ELR (cell line): ENCODE results near the gene GRIP2.

Source experiments
- DNase-seq: peaks from one replicate; pipeline ENCODE4 v3.0.0-alpha.2; 2015; ENCODE audit warnings: low read depth

Gene GRIP2

DNA sequence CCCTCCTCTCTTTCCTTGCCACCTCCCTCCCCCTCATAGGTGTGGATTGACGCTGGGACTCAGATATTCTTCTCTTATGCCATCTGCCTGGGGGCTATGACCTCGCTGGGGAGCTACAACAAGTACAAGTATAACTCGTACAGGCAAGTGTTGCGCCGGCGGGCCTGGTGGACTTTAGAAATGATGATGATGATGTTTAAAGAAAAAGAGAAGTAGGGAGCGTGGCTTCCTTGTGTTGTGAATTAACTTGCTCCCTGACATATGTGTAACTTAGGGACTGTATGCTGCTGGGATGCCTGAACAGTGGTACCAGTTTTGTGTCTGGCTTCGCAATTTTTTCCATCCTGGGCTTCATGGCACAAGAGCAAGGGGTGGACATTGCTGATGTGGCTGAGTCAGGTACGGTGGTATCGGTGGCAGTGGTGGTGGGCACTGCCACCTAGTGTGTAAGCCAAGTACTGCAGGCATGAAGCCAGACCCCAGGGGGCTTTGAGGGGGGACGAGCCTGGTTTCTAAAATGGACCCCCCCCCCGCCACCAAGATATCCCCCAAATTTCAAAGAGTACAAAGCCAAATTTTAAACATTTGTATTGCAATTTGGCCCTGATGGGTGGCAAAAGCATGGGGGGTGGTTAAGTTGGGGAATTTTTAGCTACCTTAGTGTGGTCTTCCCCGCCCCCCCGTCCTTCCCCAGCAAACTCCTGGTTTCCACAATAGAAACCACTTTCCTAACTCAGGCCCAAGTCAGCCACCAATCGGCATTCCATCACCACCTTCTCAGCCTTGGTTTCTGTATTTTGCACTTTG, 72.1 kb downstream of the GRIP2 start:
- DNase-seq, result peak; percentile 47

DNA sequence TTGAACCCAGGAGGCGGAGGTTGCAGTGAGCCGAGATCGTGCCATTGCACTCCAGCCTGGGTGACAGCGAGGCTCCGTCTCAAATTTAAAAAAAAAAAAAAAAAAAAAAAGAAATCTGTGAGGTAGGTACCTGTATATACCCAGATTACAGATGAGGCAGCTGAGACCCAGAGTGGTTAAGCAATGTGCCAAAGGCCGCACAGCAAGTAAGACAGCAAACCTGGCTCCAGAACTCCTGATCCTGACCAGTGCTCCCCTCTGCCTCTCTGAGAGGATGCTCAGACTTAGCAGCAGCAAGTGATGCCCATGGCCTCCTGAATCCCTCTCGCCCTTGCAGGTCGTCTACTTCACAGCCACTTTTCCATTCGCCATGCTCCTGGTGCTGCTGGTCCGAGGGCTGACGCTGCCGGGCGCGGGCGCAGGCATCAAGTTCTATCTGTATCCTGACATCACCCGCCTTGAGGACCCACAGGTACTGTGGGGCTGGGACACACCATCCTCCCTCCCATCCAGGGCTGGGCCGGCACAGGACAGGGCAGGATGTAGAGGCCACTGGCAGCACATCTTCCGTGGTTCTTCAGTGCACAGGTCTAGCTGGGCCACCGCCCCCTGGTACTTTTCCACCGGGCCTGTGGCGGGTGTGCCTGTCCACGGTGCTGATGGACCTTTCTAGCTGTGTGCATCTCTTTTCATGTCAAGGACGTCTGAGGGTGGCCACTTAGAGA, 73.8 kb downstream of the GRIP2 start:
- no peak for DNase-seq

DNA sequence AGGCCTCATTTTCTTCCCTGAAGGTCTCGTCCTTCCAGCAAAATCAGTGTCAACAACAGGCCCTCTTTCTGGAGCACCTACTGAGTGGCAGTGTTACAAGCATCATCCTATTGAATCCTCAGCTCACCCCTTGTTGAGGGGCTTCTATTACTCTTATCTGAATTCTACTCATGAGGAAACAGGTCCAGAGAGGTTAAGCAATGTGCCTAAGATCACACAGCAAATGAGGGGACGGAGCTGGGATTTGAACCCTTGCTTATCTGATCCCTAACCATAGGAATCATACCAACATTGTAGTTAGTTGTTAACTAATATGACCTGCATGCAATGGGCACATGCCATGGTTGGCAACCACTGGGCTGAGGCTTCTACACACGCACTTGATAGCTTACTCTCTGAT, 74.7 kb downstream of the GRIP2 start:
- DNase-seq, result no peak

DNA sequence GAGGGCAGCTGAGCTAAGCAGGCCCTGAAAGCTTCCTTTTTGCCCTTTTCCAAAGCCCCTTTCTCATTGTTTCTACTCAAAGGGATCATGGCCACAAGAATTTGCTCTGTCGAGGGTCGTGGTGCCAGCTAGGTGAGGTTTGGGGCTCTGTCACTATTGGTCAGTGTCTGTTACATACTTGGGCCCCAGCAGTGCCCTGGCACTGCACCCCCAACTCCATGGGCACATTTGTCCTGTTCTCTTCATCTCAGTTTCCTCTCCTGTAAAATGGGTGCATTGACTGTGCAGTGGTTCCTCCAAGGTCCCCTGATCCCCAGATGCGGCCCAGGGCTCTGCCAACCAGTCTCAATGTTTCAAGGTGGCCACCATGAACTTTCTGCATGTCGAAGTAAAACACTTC, 75.6 kb downstream of the GRIP2 start:
- no peak for DNase-seq

DNA sequence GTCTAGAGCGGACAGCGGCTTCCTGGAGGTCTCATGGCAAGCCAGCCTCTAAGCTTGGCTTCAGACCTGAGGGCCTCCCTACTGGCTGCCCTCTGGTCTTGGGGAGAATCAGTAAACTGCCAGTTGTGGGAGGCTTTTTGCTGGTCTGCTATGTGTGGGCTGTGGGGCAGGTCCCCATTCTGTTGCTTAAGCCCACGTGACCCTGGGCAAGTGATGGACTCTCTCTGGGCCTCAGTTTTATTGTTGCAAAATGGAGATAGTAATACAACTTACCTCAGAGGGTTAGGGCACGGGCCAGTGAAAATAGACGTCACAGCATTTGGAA, 76.0 kb downstream of the GRIP2 start:
- DNase-seq, result no peak

DNA sequence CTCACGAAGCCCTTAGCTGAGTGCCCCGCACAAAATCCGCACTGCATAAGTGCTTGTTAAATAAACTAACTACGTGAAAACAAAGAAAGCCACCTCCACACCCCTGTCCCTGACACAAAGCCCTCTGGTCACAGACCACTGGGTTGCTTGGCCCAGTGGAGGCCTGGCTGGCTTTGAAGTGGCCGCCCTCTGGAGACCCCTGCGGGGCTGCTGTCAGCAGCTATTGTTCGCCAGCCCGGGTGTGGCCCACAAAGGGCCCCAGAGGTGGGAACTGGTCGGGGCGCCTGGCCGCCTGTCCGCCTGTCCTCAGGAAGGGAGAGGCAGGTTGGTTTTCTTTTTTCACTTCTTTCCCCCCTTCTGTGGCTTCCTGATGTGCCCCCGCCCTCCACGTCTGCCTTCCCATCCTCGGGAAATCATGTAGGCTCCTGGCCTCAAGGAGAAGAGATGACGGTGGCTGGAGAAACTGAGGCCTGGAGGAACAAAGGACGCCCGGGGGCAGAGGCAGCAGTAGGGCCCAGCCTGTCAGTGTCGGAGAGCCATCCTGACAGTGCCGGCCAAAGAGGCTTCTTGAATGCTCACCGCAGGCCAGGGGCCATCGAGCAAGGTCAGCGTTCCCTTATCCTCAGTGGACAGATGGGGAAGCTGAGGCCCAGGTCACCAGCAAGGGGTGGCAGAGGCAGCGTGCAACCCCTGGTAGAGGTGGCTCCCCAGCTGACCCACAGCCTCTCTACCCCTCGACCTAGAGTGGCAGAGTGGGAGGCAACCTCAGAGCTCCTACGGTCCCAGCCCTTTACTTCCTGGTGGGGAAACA, 76.6 kb downstream of the GRIP2 start:
- no peak for DNase-seq

DNA sequence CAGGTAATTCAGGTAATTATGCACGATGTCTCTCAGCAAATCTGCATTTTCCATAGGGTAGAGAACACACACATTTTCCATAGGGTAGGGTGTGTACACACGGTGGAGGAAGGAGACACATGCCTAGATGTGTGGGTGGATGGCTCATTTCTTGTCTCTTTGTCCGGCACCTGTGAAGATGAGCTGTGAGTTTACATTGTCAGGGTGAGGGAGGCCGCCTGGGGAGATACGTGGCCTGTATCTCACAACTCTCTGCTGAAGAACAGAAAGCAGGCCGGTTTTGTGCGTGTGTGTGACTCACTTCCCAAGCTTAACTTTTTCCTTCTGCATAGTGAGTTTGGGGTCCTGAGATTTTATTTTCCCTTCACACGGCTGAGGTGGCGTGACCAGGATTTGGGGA, 77.4 kb downstream of the GRIP2 start:
- DNase-seq, result no peak

DNA sequence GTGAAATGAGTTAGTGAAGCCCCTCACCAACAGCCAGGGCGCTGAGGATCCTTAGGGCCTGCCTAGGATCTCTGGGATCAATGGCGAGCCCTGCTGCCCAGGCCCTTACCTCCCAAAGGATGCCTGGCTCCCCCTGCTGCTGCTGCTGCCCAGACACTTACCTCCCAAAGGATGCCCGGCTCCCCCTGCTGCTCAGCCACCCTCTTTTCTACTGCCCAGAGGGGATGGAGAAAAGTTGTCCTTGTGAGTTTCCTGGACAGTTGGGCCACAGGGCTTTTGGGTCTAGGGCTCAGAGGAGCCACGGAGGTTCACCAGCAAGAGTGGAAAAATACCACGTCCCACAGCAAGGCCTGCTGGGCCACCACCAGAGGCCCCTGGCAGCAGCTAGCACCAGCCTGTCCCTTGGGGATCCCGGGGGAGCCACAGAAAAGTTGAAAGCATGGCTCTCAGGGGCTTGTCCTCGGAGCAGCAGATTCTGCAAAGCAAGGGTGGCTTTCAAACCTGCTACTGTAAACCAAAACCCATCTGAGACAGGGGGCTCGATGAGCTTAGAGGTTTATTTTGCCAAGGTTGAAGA, 78.3 kb downstream of the GRIP2 start:
- DNase-seq, result peak; percentile 77

DNA sequence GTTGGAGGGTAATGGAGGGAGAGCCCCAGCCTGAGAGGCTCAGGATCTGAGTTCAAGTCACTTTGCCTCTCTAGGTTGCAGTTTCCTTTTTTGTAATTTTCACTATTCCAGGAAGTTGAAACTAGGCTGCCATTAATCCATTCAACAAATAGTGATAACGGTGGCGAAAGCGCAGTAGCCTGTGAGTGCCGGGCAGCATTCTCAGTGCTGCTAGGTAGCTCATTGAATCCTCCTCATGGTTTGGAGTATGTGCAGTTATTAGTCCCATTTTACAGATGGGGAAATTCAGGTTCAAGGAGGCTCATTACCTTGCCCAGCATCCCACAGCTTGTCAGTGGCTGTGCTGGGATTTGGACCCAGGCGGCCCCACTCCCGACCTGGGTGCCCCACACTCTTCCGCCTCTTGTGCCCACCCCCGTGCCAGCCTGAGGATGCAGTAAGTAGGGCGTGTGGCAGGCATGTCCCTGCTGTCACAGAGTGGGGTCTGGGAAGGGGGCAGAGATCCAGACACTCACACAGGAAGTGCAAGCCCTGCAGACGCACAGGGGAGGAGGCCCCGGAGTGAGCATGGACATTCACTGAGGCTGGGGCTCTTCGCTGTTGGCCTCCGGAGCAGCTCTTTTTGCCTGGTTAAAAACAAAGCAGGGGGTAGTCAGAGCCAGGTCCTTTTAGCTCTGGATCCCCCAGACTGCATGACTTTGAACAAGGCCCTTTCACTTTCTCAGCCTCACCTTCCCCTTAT, 79.0 kb downstream of the GRIP2 start:
- no peak for DNase-seq

DNA sequence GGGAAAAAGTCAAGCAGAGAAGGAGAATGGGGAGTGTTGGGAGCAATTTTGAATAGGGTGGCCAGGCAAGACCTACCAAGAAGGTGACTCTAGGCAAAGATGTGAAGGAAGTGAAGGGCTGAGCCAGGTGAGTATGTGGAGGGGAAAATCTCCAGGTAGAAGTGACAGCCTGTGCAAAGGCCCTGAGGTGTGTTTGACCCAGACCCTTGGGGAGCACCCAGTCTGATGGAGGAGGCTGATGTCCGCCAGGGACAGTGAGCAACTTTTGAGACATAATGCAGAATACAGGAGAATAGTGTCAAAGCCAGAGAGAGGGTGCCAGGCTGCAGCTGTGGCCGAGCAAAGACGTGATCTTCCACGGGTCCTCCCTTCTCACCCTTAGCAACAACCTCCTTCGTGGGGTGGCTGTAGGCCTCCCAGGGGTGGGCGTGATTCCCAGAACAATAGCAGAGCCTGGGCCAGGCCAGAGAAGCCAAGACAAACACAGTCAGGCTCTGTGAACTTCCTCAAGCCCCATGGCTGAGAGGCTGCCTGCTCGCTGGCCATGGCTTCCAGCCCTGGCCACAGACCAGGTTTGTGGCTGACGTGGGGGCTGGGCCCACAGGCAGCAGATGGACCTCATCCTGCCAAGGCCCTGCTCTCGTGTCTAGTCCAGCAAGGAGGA, 79.7 kb downstream of the GRIP2 start:
- no peak for DNase-seq

DNA sequence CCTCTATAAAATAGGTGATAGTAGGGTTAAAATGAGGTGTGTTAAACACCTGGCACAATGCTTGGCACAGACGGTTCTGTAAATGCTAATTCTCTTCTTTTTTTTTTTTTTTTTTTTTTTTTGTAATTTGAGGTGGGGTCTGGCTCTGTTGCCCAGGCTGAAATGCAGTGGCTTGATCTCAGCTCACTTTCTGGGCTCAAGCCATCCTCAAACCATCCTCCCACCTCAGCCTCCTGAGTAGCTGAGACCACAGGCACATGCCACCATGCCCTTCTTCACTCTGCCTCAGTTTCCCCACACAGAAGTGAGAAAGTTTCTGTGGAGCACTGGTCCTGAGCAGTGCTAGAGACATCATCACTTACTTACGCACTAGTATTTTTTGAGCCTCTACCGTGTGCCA, 80.4 kb downstream of the GRIP2 start:
- no peak for DNase-seq

DNA sequence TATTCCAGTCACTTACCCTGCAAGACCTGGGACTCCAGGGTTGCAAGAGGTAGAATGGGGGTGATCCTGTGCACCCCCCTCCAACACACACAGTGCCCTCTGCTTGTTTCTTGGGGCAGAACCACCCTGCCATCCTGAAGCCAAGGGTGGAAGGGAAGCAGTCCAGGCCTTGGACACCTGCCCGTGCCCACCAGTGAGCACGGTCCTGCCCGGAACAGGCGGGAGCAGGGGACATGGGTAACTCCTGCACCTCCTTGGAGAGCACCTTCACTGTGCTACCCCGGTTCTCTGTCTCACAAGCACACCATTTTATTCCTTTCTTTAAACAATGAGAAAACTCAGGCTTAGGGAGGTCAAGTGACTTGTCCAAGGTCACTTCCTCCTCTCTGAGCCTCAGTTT, 80.8 kb downstream of the GRIP2 start:
- no peak for DNase-seq

DNA sequence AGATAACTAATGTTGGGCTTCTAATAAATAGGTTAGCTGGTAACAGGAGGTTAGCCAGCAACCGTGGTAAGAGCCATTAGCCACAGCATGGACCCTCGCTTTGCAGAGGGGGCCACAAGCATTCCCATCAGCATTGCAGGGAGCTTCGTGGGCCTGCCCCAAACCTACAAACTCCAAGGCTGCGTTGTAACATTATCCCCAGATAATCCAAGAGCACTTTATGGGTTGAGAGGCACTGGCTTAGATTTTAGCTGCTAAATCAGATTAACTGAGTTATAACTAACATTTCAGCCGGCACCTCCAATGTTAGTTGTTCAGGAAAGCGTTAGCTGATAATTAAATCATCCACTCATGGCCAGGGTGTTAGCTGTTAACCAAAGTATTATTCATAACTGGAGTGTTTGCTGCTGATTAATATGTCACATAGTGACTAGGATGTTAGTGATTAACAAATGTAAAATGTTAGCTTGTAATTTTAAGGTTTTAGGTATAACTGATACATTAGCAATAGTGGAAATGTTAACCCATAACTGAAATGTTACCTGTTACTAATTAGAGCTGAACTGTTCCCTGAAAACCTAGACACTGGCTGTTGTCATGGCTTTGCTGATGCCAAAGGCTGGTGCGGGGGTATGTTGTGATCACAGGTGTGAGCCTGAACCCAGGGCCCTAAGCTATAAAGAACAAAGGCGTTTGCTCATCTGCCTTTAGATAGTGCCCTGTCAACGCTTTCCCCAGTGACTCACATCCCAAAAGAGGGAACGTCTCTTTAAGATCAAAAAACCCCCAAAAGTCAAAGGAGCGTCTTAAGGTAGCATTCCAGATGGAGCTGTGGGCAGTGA, 81.5 kb downstream of the GRIP2 start:
- no peak for DNase-seq

DNA sequence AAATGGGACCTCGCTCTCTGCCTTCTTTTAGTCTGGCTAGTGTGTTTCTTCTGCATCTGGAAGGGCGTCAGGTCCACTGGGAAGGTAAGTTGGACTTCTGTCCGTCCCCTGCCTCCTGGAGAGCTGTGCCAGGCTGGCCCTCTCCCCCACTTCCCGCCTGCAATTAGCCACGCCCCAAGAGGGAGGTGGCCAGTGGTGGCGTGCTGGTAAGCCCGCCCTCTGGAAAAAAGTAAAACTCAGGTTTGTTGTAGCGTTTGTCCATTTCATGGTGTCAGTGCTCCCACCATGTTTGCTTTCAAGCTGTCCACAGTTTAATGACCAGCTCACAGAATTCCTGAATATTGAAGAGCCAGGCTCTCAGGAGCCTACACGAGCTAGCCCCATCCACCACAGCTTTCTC, 82.1 kb downstream of the GRIP2 start:
- DNase-seq, result no peak

DNA sequence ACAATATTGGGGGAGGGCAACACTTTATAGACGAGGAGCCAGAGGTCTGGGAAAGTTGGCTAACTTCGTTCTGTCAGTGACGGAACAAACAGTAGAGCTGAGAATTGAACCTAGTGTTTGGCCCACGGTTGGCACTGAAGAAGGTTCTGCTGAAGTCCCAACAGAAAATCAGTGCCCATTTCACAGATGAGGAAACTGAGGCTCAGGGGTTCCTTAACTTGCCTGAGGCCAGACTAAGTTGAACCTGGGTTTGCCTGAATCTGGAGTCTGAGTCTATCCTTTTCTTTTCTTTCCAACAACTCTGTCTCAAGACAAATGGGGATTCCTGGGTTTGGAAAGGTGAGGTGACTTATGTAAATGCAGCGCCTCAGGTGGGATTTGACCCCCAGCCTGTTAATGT, 82.7 kb downstream of the GRIP2 start:
- DNase-seq, result no peak

DNA sequence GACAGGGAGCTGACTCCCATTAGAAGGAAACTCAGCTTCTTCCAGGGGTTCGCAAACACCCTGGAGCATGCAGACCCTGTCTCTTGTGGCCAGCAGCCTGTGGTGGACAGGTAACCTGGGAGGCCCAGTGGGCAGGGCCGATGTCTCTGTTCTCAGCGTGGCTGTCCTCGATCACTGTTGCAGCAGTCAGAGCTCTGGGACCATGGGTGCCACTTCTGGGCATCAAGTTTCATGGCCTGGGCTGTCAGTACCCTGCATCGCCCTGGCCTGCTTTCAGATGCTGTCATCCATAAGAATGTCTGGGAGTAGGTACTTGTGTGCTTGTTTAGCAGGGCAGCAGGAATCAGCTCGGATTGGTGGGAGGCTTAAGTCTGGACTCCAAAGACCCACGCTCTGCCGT, 83.3 kb downstream of the GRIP2 start:
- no peak for DNase-seq

DNA sequence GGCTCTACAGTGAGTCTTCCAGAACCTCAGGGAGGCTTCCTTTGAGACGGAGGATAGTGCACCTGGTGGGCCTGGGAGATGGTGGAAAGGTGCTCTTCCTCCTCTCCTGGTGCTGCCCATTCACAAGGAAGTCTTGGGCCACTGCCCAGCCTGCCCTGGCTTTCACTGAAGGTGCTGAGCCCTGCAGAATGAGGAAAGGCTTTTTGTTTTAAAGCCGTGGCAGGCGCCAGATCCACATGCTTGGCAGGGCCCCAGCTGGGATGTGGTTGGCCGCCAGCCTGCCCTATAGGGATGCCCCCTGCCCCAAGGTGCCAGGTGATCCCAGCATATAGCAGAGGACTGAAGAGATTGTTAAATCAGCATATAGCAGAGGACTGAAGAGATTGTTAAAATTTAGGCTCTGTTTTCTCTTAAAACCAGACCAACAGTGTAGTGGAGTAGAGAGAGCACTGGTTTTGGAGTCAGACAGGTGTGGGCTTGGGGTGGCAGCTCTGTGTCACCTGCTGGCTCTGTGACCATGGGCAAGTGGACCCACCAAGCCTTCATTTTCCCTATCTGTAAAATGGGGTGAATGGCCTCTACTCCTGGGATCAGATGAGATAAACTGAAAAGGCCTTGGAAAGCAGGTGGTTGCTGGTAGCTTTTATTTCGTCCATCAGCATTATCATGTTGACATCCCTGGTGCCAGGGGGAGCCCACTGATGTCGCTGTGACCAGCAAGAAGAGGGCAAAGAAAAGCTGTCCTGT, 84.4 kb downstream of the GRIP2 start:
- DNase-seq, result no peak

DNA sequence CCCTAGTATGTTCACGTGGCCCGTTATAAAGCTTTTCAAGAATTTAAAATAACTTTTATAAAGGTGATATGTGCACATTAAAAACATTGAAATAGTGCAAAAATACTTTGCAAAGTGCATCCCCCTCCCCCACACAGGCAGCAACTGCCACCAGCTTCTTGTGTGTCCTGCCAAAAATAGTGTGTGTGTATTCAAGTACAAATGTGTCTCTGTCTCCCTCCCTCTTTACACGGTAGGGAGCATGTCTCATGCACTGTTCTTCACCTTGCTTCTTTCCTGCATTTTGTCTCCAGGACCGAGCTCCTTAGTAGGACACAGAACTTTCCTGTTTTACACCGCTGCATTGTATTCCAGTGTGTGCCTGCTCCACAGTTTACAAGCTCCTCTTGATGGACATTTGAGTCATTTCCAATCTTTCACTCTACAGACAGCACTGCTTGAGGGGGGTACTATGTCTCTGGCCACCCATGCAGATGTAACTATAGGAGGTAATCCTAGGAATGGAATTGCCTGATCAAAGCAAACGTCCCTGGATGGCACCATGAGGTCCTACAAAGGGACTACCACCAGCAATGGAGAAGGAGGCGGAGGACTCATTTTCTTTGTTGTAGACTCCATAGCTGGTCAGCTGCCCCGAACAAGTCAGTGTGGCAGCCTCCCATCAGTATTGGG, 85.4 kb downstream of the GRIP2 start:
- DNase-seq, result no peak
